ENCODE data around the gene ALG12.

GRCh38 chr22:49949914-49950292 is 31.7 kb upstream of the ALG12 start:
- TF ChIP-seq CTCF (IDR thresholded peaks at IDR 0.05): no peak
- no peak for TF ChIP-seq POLR2A (IDR thresholded peaks at IDR 0.05)

Measured in Peyer's patch (tissue), 4 donors.